HG03175 (cell line): ENCODE measurements around the gene TGFBR1.

Experiments
- ATAC-seq: cut with Tn5 transposase; IDR thresholded peaks from one replicate; pipeline ENCODE4 v1.9.1; 2021; ENCODE audit warnings: mild to moderate bottlenecking, moderate library complexity; ENCODE audit not compliant: unreplicated experiment

Gene TGFBR1

GRCh38 chr9:99104459-99105151 is at the start of gene TGFBR1:
Gene TGFBR1, plus strand, starts transcription at chr9:99105113. Its CDS starts 93 bp downstream, at chr9:99105206.
- peak; percentile 93 for ATAC-seq

GRCh38 chr9:99055384-99055783 is 49.5 kb upstream of the TGFBR1 start:
- ATAC-seq, result no peak

- no peak for ATAC-seq
These were observed 48.7 kb upstream of the TGFBR1 start for GRCh38 chr9:99056186-99056585.

GRCh38 chr9:99056886-99057664 is 47.8 kb upstream of the TGFBR1 start:
- ATAC-seq, result peak; percentile 39

- peak; percentile 81 for ATAC-seq
These were observed 47.0 kb upstream of the TGFBR1 start for GRCh38 chr9:99057665-99058625.

- peak; percentile 72 for ATAC-seq
These were observed 45.7 kb upstream of the TGFBR1 start for GRCh38 chr9:99058964-99059921.

GRCh38 chr9:99060621-99061020 is 44.3 kb upstream of the TGFBR1 start:
- no peak for ATAC-seq

- ATAC-seq, result no peak
These were observed 42.4 kb upstream of the TGFBR1 start for GRCh38 chr9:99062549-99062948.

- no peak for ATAC-seq
These were observed 41.4 kb upstream of the TGFBR1 start for GRCh38 chr9:99063522-99063921.

GRCh38 chr9:99066571-99066970 is 38.3 kb upstream of the TGFBR1 start:
- ATAC-seq, result no peak

GRCh38 chr9:99069075-99069474 is 35.8 kb upstream of the TGFBR1 start:
- no peak for ATAC-seq

GRCh38 chr9:99069546-99069945 is 35.4 kb upstream of the TGFBR1 start:
- no peak for ATAC-seq

- ATAC-seq, result no peak
These were observed 34.2 kb upstream of the TGFBR1 start for GRCh38 chr9:99070681-99071080.

GRCh38 chr9:99071313-99072039 is 33.4 kb upstream of the TGFBR1 start:
- ATAC-seq, result no peak

- no peak for ATAC-seq
These were observed 32.9 kb upstream of the TGFBR1 start for GRCh38 chr9:99072040-99072394.

- ATAC-seq, result no peak
These were observed 31.6 kb upstream of the TGFBR1 start for GRCh38 chr9:99073347-99073746.

GRCh38 chr9:99073985-99074901 is 30.7 kb upstream of the TGFBR1 start:
- ATAC-seq, result no peak

GRCh38 chr9:99074902-99075245 is 30.0 kb upstream of the TGFBR1 start:
- no peak for ATAC-seq
